Measurements from ENCODE around the gene CCL27.
A peak's percentile ranks its signal among the peaks of the same experiment; 100 is the strongest.

Gene CCL27

GRCh38 chr9:34623374-34624235, 38.9 kb downstream of the CCL27 start:
- no peak overlapping the region for H3K4me3 ChIP-seq (ENCODE audit: control insufficient read depth, low read depth, low read length)
- no peak for TF ChIP-seq CTCF (conservative IDR thresholded peaks at IDR 0.05; ENCODE audit: control insufficient read depth, insufficient read depth, low read depth, low read length)
- no peak for DNase-seq (ENCODE audit: low read depth)

- H3K4me3 ChIP-seq (ENCODE audit: control insufficient read depth, low read depth, low read length), result peak within 1 kb of the TSS; percentile 97
- TF ChIP-seq CTCF (conservative IDR thresholded peaks at IDR 0.05; ENCODE audit: control insufficient read depth, insufficient read depth, low read depth, low read length), result no peak
- peak; percentile 94 for DNase-seq (ENCODE audit: low read depth)
Measured at GRCh38 chr9:34620061-34620994, 42.1 kb downstream of the CCL27 start, which contains the start of gene DCTN3. DCTN3 (minus strand) TSS chr9:34620495; CDS start chr9:34620464, 31 bp downstream.

- DNase-seq (ENCODE audit: low read depth), result no peak
- no peak for TF ChIP-seq CTCF (conservative IDR thresholded peaks at IDR 0.05; ENCODE audit: control insufficient read depth, insufficient read depth, low read depth, low read length)
- H3K4me3 ChIP-seq (ENCODE audit: control insufficient read depth, low read depth, low read length), result no peak overlapping the region
Measured at GRCh38 chr9:34615132-34615531, 47.3 kb downstream of the CCL27 start.

GRCh38 chr9:34612788-34613390, 49.6 kb downstream of the CCL27 start:
- peak; percentile 73 for DNase-seq (ENCODE audit: low read depth)
- TF ChIP-seq CTCF (conservative IDR thresholded peaks at IDR 0.05; ENCODE audit: control insufficient read depth, insufficient read depth, low read depth, low read length), result peak; percentile 86
- H3K4me3 ChIP-seq (ENCODE audit: control insufficient read depth, low read depth, low read length), result peak overlapping the region; percentile 88
